NCI-H2196 treated with DMSO at 0.1 percent for 48 hours (cell line): ENCODE data around the gene SLC1A4.
"Not testable (repeated sequence)": the region's sequence is repeated elsewhere in the genome, so short reads cannot be mapped to it uniquely, and the experiment has no call there.

Experiments
- DNase-seq: peaks from one replicate; lab custom pipeline; 2025; ENCODE audit not compliant: unreplicated experiment; lab: John Stamatoyannopoulos, UW

SLC1A4 gene

DNA sequence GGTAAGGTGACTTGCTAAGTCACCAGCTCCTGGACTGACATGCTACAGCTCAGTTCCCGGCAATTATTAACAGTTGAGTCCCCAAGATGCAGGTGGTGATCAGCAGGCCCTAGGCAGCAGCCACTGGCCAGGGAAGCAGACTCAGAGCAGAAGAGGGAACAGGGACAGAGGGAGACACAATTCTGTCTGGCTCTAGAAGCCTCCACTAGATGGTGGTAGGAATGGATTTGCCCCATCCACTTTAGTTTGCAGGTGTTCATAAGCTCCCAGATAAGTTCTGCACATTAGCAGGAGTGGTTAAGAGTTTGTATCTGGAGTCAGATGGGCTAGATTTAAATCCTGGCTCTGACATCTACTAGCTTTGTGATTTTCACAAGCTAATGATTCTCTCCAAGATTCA, 25.5 kb upstream of the SLC1A4 start:
- no peak for DNase-seq

DNA sequence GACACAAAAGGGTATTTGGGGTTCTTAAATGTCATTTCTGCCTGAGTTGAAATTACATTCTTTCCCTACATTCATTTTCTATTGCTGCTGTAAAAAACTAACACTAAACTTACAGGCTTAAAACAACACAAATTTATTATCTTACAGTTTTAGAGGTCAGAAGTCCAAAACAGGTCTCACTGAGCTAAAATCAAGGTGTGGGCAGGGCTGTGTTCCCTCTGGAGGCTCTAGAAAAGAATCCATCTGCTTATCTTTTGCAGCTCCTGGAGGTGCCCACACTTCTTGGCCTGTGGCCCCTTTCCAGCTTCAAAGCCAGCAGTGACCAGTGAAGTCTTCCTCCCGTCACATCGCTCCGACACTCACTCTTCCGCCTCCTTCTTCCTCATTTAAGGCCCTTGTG, 23.2 kb upstream of the SLC1A4 start:
- no peak for DNase-seq

DNA sequence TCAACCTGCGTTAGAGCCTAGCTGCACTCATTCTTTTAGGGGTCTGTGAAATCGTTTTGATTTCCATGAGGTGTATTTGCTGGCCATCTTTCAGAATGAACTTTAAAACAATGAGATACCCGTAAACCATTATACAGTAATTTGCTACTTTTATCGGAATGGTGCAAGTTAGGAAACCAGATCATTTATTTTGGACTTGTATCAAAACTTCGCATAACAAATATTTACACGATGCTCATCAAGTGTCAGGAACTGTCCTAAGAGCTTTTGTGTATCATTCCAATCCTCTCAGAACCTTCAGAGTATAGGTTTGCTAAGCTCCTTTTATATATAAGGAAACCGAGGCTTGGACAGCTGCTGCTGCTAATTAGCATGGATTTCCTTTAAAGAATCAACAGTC, 22.4 kb upstream of the SLC1A4 start:
- DNase-seq = no peak

DNA sequence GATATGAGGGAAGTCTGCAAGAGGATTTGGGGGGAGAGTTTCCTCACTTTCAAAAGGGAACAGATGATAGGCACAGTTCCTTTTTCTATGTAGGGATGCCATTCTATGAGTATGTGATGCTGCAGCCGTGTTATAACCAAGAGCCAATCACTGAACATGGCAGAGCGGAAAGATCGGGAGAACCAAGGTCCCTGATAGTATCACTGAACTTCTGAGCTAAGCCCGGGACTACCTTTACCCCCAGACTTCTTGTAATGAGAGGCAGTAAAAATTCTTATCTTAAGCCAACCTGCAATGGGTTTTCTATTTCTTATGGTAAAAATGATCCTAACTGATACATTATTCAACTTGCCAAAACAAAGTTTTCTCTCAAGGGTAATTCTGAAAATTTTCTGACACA, 21.6 kb upstream of the SLC1A4 start:
- DNase-seq = no peak

DNA sequence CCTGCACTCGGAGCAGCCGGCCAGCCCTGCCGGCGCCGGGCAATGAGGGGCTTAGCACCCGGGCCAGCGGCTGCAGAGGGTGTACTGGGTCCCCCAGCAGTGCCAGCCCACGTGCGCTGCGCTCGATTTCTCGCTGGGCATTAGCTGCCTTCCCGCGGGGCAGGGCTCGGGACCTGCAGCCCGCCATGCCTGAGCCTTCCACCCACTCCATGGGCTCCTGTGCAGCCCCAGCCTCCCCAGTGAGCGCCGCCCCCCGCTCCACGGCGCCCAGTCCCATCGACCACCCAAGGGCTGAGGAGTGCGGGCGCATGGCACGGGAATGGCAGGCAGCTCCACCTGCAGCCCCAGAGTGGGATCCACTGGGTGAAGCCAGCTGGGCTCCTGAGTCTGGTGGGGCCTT, 20.1 kb upstream of the SLC1A4 start:
- not testable (repeated sequence) for DNase-seq

DNA sequence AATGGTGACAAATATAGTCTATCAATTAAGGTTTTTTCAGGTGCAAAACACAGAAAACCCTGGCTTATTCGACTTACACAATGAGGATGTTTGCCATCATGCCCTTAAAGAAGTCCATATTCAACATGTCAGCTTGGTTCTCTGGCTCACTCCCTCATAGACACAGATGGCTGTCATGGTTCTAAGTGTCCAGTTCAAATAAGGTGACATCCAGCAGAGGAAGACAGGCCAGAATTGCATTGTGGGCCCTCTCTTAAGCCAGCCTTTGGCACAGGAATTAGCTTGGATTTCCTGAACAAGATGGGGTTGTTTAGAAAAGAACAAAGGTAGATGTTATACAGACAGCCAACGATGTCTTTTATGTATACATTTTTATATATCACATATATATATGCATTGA, 18.7 kb upstream of the SLC1A4 start:
- DNase-seq = no peak

DNA sequence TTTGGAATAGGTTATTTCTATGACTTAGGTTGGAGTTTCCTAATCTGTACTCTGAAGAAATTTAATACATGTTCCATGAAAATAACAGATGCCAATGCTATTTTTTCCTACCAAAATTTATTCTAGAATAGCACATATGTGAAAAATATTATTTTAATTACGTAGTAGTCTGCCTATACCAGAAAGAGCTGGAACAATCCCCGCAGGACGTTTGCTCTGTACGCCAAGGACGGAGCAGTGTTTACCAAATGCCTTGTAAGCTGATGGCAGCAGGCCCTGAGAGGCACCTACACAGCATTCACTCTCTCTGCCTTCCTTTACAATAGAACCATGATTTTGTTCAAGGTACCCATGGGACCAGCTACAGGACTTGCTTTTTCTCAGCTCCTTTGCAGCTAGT, 16.8 kb upstream of the SLC1A4 start:
- DNase-seq = no peak

DNA sequence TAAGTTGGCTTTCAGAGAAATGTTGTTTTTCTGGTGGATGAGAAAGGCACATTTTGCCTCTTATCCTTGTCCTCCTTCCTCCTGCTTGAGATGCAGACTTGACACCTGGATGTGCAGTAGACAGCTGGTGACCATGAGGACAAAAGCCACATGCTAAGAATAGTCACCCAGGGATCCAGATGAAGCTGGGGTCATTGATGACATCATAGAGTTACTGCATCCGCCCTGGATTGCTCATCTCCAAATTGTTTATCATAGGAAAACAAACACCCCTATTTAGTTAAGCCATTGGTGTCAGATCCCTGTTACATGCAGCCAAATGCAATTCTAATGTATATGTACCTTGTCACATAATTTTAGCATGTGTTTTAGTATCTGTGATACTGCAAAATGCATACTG, 16.3 kb upstream of the SLC1A4 start:
- DNase-seq = no peak

DNA sequence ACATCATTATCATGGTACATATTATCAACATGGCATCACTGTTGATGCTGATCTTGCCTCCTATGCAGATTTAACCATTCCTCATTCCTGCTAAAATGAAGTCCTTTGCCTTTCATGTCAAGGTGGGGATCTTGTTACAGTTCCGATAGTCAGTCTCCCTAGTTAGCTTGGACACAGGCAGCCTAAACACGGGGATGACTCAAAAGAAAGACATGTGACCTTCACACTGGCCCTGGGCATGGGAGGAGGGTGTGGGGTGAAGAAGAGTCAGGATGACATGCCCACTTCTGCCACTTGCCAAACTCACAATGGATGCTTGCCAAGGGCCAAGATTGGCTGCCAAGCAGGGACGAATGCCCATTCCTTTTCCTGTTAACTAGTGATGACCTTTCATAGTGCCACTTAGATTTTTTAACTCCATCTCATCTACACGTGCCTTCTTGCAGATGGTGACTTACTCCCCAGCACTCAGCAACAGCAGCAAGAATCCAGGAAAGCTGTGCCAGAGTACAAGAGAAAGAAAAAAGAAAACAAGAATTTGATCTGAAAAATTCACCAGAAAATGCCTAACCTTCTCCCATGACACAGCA, 13.9 kb upstream of the SLC1A4 start:
- DNase-seq = peak; percentile 32

DNA sequence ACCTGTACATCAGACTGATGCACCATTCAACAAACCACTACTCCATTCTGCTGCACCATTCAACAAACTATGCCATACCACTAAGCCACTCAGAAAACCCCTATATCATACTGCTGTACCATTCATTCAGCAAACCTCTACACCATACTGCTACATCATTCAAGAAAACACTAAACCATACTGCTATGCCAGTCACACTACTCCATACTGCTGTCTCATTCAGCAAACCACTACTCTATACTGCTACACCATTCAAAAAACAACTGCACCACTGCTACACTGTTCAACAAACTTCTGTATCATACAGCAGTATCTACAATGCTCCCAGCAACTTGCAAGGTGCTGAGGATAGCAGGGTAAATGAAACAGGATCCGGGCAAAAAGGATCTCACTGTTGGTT, 12.9 kb upstream of the SLC1A4 start:
- DNase-seq = no peak

DNA sequence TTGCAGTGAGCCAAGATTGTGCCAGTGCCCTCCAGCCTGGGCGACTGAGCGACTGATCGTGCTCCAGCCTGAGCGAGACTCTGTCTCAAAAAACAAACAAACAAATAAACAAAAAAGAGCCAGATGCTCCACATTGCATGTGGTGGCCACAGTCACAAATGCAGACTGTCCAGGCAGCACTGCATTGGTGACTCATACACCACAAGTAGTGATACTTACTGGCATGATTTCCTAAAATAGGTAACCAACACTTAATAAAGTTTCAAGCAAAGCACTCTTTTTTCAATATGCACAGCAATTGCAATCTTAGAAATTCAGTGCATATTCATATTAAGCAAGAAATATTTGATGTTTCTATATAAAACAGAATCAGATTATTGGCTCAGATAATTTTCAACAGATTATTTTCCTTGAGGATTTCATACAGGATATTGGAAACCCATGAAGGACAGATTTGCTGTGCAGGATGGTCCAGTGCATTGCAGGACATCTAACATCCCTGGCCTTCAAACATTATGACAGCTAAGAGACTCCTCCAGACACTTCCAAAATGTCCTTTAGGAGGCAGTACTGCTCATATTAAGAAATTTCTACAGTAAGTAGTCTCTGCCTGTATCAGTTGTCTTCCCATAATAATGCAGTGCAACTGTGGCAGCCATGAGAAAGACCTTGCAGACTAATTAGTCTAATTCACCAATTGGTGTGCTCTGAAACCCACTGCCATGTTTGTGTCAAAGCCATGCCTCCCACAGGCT, 10.5 kb upstream of the SLC1A4 start:
- DNase-seq = no peak

DNA sequence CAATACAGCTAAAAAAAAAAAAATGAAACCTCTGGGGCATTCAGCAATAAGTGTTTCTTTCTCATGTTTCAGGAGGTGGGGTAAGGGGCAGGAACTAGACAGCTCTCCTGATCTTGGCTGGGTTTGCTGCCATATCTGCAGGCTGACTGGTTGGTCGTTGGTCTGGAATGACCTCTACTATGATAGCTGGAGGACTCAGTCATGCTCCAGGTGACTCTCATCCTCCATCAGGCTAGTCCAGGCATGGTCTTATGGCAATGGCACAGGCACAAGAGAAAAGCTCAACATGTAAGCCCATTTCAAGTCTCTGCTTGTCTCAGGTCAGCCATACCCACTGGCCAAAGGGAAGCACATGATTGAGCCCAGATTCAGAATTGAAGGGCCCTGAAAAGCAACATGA, 9.5 kb upstream of the SLC1A4 start:
- peak; percentile 3 for DNase-seq

DNA sequence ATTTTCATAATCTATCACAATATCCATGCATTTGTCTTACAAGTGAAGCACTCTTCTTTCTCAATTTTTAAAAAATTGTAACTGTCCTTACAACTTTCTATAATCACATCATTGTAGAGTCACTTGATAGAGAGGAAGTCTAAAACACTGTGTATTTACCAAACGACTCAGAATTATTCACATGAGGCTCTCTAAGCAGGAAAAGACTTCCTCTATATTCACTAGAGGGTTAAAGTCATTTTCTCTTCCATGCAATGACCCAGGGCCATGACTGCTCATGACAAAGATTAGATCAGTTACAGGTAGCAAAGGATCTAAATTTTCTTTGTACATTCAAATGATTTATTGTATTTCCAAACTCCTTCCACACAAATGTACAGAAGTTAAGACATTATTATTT, 9.0 kb upstream of the SLC1A4 start:
- DNase-seq = no peak

DNA sequence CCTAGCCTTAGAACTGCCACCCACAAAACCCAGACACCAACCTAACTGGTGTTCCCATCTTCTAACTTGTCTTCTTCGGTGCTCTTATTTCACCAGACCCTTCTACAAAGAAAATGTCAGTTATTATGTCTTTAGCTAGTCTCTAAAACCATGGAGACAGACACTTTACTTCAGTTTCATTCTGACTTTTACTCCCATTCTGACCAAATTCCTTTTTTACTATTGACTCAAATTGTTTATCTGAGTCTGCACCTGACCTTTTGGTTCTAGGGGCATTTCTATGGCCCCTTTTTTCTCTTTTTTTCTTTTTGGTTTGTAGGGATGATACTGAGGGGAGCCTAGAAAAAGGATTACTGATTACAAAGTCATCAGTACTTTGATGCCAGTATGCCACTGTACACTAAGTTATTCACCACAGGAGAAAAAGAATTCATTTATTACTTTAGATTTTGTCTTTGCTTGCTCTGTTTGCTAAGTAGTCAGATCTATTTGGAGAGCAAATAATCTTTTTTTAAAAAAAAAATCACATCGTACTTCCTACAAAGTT, 6.8 kb upstream of the SLC1A4 start:
- DNase-seq = no peak

DNA sequence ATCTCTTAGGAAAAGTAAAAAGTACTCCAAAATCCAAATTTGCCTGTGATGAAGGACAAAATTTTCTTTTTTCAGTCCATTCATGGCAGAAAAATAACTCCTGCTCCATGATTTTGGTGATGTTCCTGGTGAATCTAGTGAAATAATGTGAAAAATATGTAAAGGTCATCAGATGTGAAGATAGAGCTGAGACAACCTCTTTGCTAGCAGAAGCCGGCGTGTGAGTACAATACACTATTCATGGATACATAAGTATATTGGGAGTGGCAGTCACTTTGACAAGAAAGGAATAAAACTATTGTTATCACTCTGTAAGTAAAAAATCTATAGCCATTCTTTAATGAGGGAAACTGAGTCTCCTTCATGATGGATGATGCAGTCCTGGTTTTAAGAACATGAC, 6.3 kb upstream of the SLC1A4 start:
- no peak for DNase-seq

DNA sequence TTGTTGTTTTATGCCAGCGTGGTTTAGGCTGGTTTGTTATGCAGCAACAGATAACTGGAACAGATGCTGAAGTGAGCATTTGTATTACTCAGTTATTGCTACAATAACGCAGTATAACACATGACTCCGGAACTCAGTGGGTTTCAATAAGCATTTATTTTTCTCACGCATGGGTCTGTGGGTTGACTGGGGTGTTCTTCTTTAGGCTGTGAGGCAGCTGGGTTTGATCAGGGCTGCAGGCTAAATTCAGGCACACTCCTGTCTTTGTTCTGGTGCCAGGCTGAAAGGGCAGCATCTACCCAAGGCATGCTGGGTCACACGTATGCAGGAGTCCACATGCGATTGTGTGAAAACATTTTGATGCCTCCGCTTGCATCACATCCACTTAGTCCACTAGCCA, 3.8 kb upstream of the SLC1A4 start:
- DNase-seq = no peak

DNA sequence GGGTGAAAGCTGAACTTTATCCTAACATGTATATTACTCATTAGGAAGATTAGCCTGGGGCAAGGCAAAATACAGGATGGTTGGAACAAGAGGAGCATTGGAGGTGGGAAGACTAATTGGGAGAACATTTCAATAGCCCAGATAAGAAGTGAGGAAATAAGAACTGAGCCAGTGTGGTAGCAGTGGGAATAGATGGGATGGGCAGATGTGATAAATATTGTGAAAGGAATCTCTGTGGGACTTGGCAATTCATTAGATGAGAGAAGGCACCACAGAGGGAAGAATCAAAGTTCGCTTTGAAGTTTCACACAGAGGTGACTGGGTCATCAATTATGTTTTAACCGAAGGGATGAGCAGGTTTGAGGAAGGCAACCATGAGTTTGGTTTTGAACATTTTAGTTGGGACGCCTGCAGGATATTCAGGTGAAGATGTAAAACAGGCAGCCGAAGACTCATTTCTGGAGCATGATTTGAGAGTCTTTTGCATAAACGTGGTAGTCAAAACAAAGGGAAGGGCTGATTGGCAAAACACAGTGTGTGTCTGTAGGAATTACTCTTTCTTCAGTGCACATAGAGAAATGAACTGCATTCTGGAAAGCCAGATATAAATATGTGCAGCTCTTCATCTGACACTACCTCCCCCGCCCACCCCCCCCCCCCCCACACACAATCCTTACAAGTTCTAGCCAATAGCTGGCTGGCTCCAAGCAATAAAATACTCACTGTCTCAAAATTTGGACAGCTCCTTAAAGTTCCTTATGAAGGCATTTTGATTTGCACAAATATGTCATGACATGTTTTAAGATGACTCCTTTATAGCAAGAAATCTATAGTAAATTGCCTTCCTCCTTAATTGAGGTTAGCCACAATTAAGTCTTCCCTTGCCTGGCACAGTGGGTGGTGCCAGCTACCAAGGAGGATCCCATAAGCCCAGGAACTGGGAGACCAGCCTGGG, 1.9 kb upstream of the SLC1A4 start:
- no peak for DNase-seq

DNA sequence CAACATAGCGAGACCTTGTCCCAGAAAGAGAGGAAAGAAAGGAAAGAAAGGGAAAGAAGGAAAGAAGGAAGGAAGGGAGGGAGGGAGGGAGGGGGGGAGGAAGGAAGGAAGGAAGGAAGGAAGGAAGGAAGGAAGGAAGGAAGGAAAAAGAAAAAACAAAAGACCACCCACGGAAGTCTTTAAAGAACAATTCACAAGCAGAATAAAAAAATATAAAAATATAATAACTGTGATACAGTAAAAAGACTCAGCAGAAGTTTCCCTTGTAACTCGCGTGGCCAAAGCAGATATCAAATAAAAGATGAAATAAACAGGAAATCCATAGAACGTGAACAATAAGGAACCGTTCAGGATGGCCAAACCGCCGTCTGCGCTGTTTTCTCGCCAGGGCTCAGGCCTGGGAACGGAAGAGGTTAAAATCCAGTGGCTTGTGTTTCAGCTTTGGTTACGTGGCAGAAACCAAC, 1.2 kb upstream of the SLC1A4 start:
- no peak for DNase-seq

DNA sequence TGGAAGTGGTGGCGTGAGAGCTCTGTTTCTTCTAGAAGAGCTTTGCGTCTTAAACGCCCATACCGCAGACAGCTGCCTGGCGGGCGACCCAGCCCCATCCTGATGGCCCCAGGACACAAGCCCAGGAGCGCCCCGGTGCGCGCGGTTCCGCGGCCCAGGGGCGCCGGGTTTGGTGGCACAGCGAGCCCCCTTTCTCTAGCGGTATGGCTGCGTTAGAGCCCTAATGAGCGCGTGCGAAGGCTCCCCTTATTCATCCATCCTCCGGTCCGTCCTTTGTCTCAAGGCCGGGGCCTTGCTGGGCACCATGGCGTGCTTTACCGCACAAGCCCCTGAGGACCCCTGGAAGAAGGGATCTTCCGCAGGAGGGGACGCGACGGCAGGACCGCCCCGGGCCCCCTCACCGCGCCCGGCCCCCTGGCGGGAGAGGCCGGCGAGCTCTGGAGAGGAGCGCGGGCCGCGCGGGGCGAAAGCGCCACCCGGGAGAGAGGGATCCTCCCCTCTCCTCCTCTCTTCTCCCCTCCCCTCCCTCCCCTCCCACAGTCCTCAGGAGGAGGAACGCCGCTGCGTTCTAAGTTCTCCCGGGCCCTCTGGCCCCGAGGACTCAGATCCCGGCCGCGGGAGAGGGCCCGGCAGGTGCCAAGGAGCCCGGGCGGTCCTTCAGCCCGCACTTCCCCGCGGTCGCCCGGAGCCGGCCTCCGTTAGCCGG, 626 bp upstream of the SLC1A4 start:
- peak; percentile 47 for DNase-seq

DNA sequence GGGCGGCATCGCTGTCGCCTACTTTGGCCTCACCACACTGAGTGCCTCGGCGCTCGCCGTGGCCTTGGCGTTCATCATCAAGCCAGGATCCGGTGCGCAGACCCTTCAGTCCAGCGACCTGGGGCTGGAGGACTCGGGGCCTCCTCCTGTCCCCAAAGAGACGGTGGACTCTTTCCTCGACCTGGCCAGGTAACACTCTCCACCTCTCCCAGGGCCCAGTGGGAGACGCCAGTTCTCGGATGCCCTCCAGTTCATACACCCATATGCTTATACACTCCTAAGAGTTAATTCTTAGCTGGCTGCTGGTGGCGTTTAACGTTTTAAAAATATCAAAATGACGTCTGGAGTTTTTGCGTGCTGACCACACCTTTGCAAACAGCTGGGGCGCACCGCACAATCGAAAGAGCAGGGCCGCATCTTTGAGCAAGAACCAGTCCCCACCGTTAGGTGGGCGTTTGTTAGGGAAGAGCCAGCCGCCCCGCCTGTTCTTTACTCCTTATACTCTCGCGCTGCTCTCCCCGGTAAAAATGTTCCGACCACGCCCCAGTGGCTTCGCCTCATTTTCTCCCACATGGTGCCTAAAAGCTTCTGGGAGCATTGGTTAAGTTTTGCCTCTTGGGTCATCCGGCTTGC, 899 bp downstream of the SLC1A4 start:
- DNase-seq = no peak
